GM12878 (cell line): ENCODE results near the gene MFSD1. TPM values are rescaled to one million over a fixed set of nuclear protein-coding genes. Genes with fewer than 3 reads are reported as not detected.

Experiments used
- ATAC-seq: fragments of 200-7000 bp; cut with Tn5 transposase; 3 replicates; pipeline ENCODE4 v1.9.1; 2020; ENCODE audit warnings: mild to moderate bottlenecking, moderate library complexity
- BruUV-seq: library from RNA; stranded (reverse); fragments of 400-500 nt; replicated peaks from 2 replicates; lab custom pipeline; 2021; lab: Mats Ljungman, UMichigan
- CTCF ChIA-PET: fragments of 300-600 bp; sonication (Branson Sonifier 250); formaldehyde crosslinking; extraction: SDS; loops from one replicate; lab custom pipeline; 2021; ENCODE audit warnings: inconsistent platforms; lab: Yijun Ruan, JAX
- POLR2A ChIA-PET: fragments of 350-600 bp; formaldehyde crosslinking; extraction: SDS; loops from one replicate; lab custom pipeline; 2021; ENCODE audit warnings: inconsistent platforms; lab: Charles Lee
- RAD21 ChIA-PET: fragments of 300-600 bp; sonication (Branson Sonifier 250); formaldehyde crosslinking; loops from one replicate; lab custom pipeline; 2023; ENCODE audit warnings: antibody characterized with exemption; ENCODE audit not compliant: unreplicated experiment; lab: Charles Lee
- SMC1A ChIA-PET: fragments of 300-600 bp; sonication (Branson Sonifier 250); formaldehyde crosslinking; loops from one replicate; lab custom pipeline; 2023; ENCODE audit not compliant: unreplicated experiment, uncharacterized antibody; lab: Charles Lee
- DNase-seq: peaks from one replicate; pipeline ENCODE4 v3.0.0-alpha.2; 2011; ENCODE audit warnings: low read depth, low spot score
- FAIRE-seq: peaks from 3 replicates; lab custom pipeline; 2011; peaks lifted over from hg19 to GRCh38; lab: Jason Lieb, UNC
- H2AFZ ChIP-seq: 2 replicates; pipeline ENCODE4 v1.6.0; 2011; ENCODE audit warnings: low read depth, low read length, control low read depth; ENCODE audit not compliant: control insufficient read depth
- H3K27ac ChIP-seq: 2 replicates; pipeline ENCODE4 v1.5.1; 2011; ENCODE audit warnings: control low read depth; ENCODE audit not compliant: control insufficient read depth, insufficient read depth
- H3K27me3 ChIP-seq, 2 experiments: replicated peaks in 1 of 2; 2 replicates each; pipeline versions ENCODE4 v1.6.0 to v1.6.1; 2011; ENCODE audit warnings: low read length in 1 of 2; ENCODE audit not compliant: control insufficient read depth in 2 of 2, insufficient read depth in 2 of 2
- H3K36me3 ChIP-seq, 2 experiments: 2 replicates each; pipeline ENCODE4 v1.5.1; 2011; ENCODE audit warnings: low read length in 1 of 2; ENCODE audit not compliant: control insufficient read depth in 2 of 2, insufficient read depth in 2 of 2
- H3K4me1 ChIP-seq: 2 replicates; pipeline ENCODE4 v1.6.1; 2011; ENCODE audit warnings: mild to moderate bottlenecking, low read length, moderate library complexity, mixed read lengths; ENCODE audit not compliant: control insufficient read depth, insufficient read depth
- H3K4me2 ChIP-seq: 2 replicates; pipeline ENCODE4 v1.6.0; 2011; ENCODE audit warnings: control low read depth; ENCODE audit not compliant: control insufficient read depth, insufficient read depth
- H3K4me3 ChIP-seq: fragments of 200-600 bp; sonication (generic); 2 replicates; pipeline ENCODE4 v1.5.1; 2016
- H3K79me2 ChIP-seq: 2 replicates; pipeline ENCODE4 v1.6.0; 2011; ENCODE audit warnings: low read length; ENCODE audit not compliant: control insufficient read depth, insufficient read depth
- H3K9ac ChIP-seq: 2 replicates; pipeline ENCODE4 v1.8.0; 2011; ENCODE audit warnings: low read length, control low read depth, mixed read lengths; ENCODE audit not compliant: control insufficient read depth, insufficient read depth
- H3K9me3 ChIP-seq: replicated peaks from 3 replicates; pipeline ENCODE4 v1.5.1; 2011; ENCODE audit warnings: mild to moderate bottlenecking, low read length; ENCODE audit not compliant: control insufficient read depth, insufficient read depth
- H4K20me1 ChIP-seq: 2 replicates; pipeline ENCODE4 v1.6.0; 2011; ENCODE audit not compliant: control insufficient read depth, insufficient read depth
- CBX3 ChIP-seq: fragments of 200-600 bp; sonication (generic); IDR thresholded peaks from 2 replicates; pipeline ENCODE4 v1.6.1; 2016; ENCODE audit warnings: low read depth, borderline replicate concordance
- EGR1 ChIP-seq, 2 experiments: IDR thresholded peaks; 1 replicate in 1 of 2; 2 replicates in 1 of 2; pipeline ENCODE4 v1.6.1; 2011 to 2012; ENCODE audit warnings: low read depth in 2 of 2, low read length in 2 of 2, borderline replicate concordance in 1 of 2, mild to moderate bottlenecking in 1 of 2, moderate library complexity in 1 of 2
- ETV6 ChIP-seq, 2 experiments: fragments of 450-650 bp in 1 of 2; IDR thresholded peaks in 1 of 2; conservative IDR thresholded peaks in 1 of 2; 2 replicates each; pipeline ENCODE4 v1.6.1; 2014; ENCODE audit warnings: antibody characterized with exemption in 1 of 2, borderline replicate concordance in 1 of 2, low read depth in 1 of 2, mild to moderate bottlenecking in 1 of 2, moderate library complexity in 1 of 2
- GABPA ChIP-seq: IDR thresholded peaks from 2 replicates; pipeline ENCODE4 v1.6.1; 2014; ENCODE audit warnings: antibody characterized with exemption, low read depth, mild to moderate bottlenecking, inconsistent platforms
- IKZF1 ChIP-seq: fragments of 450-650 bp; conservative IDR thresholded peaks from 2 replicates; pipeline ENCODE4 v1.6.1; 2017; ENCODE audit warnings: antibody characterized with exemption, mild to moderate bottlenecking
- NFYB ChIP-seq: IDR thresholded peaks from 2 replicates; pipeline ENCODE4 v1.6.1; 2011; ENCODE audit warnings: low read depth, mild to moderate bottlenecking, low read length, improper control_type of control experiment, moderate library complexity; ENCODE audit not compliant: insufficient read depth
- RELA ChIP-seq: fragments of 450-650 bp; IDR thresholded peaks from 2 replicates; pipeline ENCODE4 v1.8.0; 2014; ENCODE audit warnings: borderline replicate concordance; ENCODE audit not compliant: partially characterized antibody
- SREBF2 ChIP-seq: IDR thresholded peaks from 2 replicates; pipeline ENCODE4 v1.6.1; 2012; ENCODE audit warnings: mild to moderate bottlenecking, low read length
- SUPT20H ChIP-seq: IDR thresholded peaks from 2 replicates; pipeline ENCODE4 v1.6.1; 2011; ENCODE audit warnings: low read depth, mild to moderate bottlenecking, low read length, moderate library complexity, borderline replicate concordance; ENCODE audit not compliant: control insufficient read depth
- ZNF622 ChIP-seq: fragments of 450-650 bp; IDR thresholded peaks from 2 replicates; pipeline ENCODE4 v1.6.1; 2017; ENCODE audit warnings: mild to moderate bottlenecking, inconsistent platforms
- WGBS: methylation state at CpG from one replicate; pipeline ENCODE4 v1.1.6; 2016; ENCODE audit warnings: low lambda C conversion rate; ENCODE audit not compliant: insufficient replicate concordance, insufficient coverage; ENCODE audit errors: missing lambda C conversion rate; 5-methylcytosine and 5-hydroxymethylcytosine counted together
- in situ Hi-C: fragments of 300-500 bp; cut with MboI; formaldehyde crosslinking; loops from 9 replicates; pipeline ENCODE4 v1.14.3; 2018; ENCODE audit warnings: mixed read lengths
- intact Hi-C: fragments of 100-400 bp; cut with micrococcal nuclease; formaldehyde crosslinking; loops from one replicate; pipeline ENCODE4 v1.14.2; 2022; ENCODE audit not compliant: unreplicated experiment
- polyA plus RNA-seq, 11 experiments: library from polyadenylated mRNA; depleted of rRNA in 4 of 11; unstranded in 6 of 11; stranded (reverse) in 5 of 11; fragments of >200 nt; fragmentation: Nextera tagmentation in 4 of 11; fragmentation: Illumina TruSeq in 1 of 11; extraction: Ambion mirVana in 4 of 11; extraction: Trizol in 1 of 11; gene quantifications; 1 replicate in 1 of 11; 2 replicates in 10 of 11; pipeline versions ENCODE4 v1.2.1 to v1.2.3, GENCODE V29; 2011 to 2016; ENCODE audit warnings: inconsistent platforms in 2 of 11, missing spikeins in 2 of 11, low read depth in 1 of 11
- total RNA-seq, 4 experiments: library from RNA; depleted of rRNA in 3 of 4; stranded (reverse); fragments of >200 nt in 3 of 4; fragmentation: Illumina TruSeq in 1 of 4; extraction: Trizol in 1 of 4; gene quantifications; 2 replicates each; pipeline versions ENCODE4 v1.2.1 to v1.2.3, GENCODE V29; 2013 to 2021
- TF ChIP-seq, protein P1 (sequence below): IDR thresholded peaks from 2 replicates; pipeline ENCODE4 v1.6.1; 2011; ENCODE audit warnings: mild to moderate bottlenecking, low read depth, low read length, moderate library complexity; ENCODE audit not compliant: insufficient replicate concordance
- TF ChIP-seq, protein P2 (sequence below): IDR thresholded peaks from 2 replicates; pipeline ENCODE4 v1.6.1; 2011; ENCODE audit warnings: borderline replicate concordance, low read depth, mild to moderate bottlenecking, moderate library complexity, low read length; ENCODE audit not compliant: insufficient read depth, poor library complexity, severe bottlenecking
- TF ChIP-seq, protein P3 (sequence below): fragments of 150-350 bp; IDR thresholded peaks from 2 replicates; pipeline ENCODE4 v1.6.1; 2016; ENCODE audit warnings: low read depth, low read length
- TF ChIP-seq, protein P4 (sequence below): fragments of 450-650 bp; IDR thresholded peaks from 2 replicates; pipeline ENCODE4 v1.6.1; 2017; ENCODE audit warnings: antibody characterized with exemption, mild to moderate bottlenecking, moderate library complexity

Gene MFSD1
- total and polyA plus RNA-seq, 10 of the 15 experiments (the other 5 are each of a cell fraction or from before 2014, with no cell fraction given), result 7.3 to 41.7 (median 28.6) TPM

GRCh38 chr3:158788446-158788845 is 13.4 kb upstream of the MFSD1 start:
- no peak for ATAC-seq
- in situ Hi-C loops, result loop anchor here (25.0 kb wide), 1 partner anchor 1176 kb away; no protein-coding TSS in a partner anchor
- intact Hi-C loops, result no loop called here
- BruUV-seq, result no TSS peak
- H3K4me3 ChIP-seq, result no peak overlapping the region
- no peaks in the 10 kb centered on the region for H3K36me3 ChIP-seq
- H3K27me3 ChIP-seq, result no peaks in the 10 kb centered on the region
- ChIA-PET CTCF (interaction anchor here (1.6 to 5.6 kb wide), 6 partner anchors 14 to 129 kb away, joined by 3 to 159 read pairs (median 8); partner anchors contain the start of gene MFSD1), SMC1A (interaction anchor here (2.0 to 2.3 kb wide), 2 partner anchors 14 to 129 kb away, joined by 7 to 9 read pairs; partner anchors contain the start of gene MFSD1), POLR2A (no interaction called here), RAD21 (interaction anchor here (1.3 to 4.1 kb wide), 2 partner anchors 61 to 116 kb away, joined by 3 to 78 read pairs; partner anchors contain the start of gene LXN)
- no peak overlapping the region for H3K4me2 ChIP-seq
- H3K27ac ChIP-seq, result no peak overlapping the region
- no peaks in the 10 kb centered on the region for H4K20me1 ChIP-seq
- FAIRE-seq, result no peak
- no peaks in the 10 kb centered on the region; the same call in 2 of the 3 replicates for H3K9me3 ChIP-seq
- no peak overlapping the region for H3K9ac ChIP-seq
- no peaks in the 10 kb centered on the region for H3K4me1 ChIP-seq
- no peak for DNase-seq
- H3K79me2 ChIP-seq, result no peaks in the 10 kb centered on the region
- no peak overlapping the region for H2AFZ ChIP-seq
- WGBS, result 100% methylated on average over 1 of the region's 1 CpG
- TF ChIP-seq ETV6 (conservative IDR thresholded peaks at IDR 0.05 in 1 of 2, IDR thresholded peaks at IDR 0.05 in 1 of 2; ENCODE audit: borderline replicate concordance in 1 of 2, low read depth in 1 of 2), result no peak
- TF ChIP-seq GABPA, result no peak
- no peak for TF ChIP-seq EGR1 (IDR thresholded peaks at IDR 0.05; ENCODE audit: borderline replicate concordance in 1 of 2, low read depth in 2 of 2, low read length in 2 of 2)
- no peak for TF ChIP-seq IKZF1
- TF ChIP-seq, protein P1, sequence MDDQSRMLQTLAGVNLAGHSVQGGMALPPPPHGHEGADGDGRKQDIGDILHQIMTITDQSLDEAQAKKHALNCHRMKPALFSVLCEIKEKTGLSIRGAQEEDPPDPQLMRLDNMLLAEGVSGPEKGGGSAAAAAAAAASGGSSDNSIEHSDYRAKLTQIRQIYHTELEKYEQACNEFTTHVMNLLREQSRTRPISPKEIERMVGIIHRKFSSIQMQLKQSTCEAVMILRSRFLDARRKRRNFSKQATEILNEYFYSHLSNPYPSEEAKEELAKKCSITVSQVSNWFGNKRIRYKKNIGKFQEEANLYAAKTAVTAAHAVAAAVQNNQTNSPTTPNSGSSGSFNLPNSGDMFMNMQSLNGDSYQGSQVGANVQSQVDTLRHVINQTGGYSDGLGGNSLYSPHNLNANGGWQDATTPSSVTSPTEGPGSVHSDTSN, result no peak
- TF ChIP-seq ZNF622, result no peak
- no peak for TF ChIP-seq SREBF2
- TF ChIP-seq, protein P2, sequence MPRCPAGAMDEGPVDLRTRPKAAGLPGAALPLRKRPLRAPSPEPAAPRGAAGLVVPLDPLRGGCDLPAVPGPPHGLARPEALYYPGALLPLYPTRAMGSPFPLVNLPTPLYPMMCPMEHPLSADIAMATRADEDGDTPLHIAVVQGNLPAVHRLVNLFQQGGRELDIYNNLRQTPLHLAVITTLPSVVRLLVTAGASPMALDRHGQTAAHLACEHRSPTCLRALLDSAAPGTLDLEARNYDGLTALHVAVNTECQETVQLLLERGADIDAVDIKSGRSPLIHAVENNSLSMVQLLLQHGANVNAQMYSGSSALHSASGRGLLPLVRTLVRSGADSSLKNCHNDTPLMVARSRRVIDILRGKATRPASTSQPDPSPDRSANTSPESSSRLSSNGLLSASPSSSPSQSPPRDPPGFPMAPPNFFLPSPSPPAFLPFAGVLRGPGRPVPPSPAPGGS, result no peak
- TF ChIP-seq, protein P3, sequence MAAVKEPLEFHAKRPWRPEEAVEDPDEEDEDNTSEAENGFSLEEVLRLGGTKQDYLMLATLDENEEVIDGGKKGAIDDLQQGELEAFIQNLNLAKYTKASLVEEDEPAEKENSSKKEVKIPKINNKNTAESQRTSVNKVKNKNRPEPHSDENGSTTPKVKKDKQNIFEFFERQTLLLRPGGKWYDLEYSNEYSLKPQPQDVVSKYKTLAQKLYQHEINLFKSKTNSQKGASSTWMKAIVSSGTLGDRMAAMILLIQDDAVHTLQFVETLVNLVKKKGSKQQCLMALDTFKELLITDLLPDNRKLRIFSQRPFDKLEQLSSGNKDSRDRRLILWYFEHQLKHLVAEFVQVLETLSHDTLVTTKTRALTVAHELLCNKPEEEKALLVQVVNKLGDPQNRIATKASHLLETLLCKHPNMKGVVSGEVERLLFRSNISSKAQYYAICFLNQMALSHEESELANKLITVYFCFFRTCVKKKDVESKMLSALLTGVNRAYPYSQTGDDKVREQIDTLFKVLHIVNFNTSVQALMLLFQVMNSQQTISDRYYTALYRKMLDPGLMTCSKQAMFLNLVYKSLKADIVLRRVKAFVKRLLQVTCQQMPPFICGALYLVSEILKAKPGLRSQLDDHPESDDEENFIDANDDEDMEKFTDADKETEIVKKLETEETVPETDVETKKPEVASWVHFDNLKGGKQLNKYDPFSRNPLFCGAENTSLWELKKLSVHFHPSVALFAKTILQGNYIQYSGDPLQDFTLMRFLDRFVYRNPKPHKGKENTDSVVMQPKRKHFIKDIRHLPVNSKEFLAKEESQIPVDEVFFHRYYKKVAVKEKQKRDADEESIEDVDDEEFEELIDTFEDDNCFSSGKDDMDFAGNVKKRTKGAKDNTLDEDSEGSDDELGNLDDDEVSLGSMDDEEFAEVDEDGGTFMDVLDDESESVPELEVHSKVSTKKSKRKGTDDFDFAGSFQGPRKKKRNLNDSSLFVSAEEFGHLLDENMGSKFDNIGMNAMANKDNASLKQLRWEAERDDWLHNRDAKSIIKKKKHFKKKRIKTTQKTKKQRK, result no peak
- no peak for TF ChIP-seq NFYB
- TF ChIP-seq CBX3, result no peak
- TF ChIP-seq, protein P4, sequence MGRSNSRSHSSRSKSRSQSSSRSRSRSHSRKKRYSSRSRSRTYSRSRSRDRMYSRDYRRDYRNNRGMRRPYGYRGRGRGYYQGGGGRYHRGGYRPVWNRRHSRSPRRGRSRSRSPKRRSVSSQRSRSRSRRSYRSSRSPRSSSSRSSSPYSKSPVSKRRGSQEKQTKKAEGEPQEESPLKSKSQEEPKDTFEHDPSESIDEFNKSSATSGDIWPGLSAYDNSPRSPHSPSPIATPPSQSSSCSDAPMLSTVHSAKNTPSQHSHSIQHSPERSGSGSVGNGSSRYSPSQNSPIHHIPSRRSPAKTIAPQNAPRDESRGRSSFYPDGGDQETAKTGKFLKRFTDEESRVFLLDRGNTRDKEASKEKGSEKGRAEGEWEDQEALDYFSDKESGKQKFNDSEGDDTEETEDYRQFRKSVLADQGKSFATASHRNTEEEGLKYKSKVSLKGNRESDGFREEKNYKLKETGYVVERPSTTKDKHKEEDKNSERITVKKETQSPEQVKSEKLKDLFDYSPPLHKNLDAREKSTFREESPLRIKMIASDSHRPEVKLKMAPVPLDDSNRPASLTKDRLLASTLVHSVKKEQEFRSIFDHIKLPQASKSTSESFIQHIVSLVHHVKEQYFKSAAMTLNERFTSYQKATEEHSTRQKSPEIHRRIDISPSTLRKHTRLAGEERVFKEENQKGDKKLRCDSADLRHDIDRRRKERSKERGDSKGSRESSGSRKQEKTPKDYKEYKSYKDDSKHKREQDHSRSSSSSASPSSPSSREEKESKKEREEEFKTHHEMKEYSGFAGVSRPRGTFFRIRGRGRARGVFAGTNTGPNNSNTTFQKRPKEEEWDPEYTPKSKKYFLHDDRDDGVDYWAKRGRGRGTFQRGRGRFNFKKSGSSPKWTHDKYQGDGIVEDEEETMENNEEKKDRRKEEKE, result no peak
- no peak for TF ChIP-seq SUPT20H
- TF ChIP-seq RELA, result no peak
